Parietal lobe (tissue), 1 donor: ENCODE measurements around the gene SKAP2. TPM values are rescaled to one million over a fixed set of nuclear protein-coding genes. Genes with fewer than 3 reads are reported as not detected.

ENCODE experiments used
- total RNA-seq: library from RNA; depleted of rRNA; stranded (reverse); fragments of >200 nt; gene quantifications from one replicate; pipeline ENCODE4 v1.2.3, GENCODE V29; 2014

The SKAP2 gene, protein sequence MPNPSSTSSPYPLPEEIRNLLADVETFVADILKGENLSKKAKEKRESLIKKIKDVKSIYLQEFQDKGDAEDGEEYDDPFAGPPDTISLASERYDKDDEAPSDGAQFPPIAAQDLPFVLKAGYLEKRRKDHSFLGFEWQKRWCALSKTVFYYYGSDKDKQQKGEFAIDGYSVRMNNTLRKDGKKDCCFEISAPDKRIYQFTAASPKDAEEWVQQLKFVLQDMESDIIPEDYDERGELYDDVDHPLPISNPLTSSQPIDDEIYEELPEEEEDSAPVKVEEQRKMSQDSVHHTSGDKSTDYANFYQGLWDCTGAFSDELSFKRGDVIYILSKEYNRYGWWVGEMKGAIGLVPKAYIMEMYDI
- total RNA-seq: 3.8 TPM

DNA sequence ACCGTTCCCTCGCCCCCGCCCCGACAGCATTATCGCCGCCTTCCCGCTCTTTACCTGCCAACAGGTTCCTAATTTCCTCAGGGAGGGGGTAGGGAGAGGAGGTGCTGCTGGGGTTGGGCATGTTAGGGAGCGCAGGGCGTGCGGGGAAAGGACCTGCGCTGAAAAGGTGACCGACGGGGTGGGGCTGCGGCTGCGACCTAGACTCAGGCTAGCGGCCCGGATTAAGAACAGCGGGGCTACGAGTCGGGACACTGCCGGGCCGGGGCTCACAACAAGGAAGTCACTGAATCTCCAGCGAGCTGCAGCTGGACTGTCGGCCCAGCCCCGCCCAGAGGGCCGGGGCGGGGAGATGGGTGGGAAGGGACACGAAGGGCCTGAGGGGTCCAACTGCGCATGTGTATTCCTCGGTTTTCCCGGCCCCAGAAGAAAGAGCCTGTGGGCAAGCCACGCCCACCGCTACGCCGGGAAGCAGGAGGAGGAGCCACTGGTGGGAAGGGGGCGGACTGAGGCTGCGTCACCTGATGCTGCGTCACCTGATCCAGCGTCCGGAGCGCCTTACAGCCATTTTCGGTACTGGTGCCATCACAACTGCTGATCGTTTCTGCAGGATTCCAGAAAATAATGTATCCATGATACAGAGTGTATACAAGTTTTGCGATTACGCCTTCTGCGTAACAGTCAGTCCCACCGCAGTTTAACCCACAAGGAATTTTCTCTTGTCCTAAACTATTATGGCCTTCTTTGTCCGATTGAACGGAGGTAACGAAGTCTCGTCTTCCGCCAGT is at the start of gene SKAP2:
Gene SKAP2, minus strand, starts transcription at position 282 of the 785 bp plus-strand sequence. Its CDS starts 161 bp downstream, at position 121.

Other genes starting within 250 kb of the SKAP2 start
- not detected for gene HOXA1, start 231.4 kb upstream of the SKAP2 start, total RNA-seq
- not detected for gene HOXA2, start 238.1 kb upstream of the SKAP2 start, total RNA-seq